Colonic mucosa (tissue), 4 donors: ENCODE measurements around the gene TRIM37. TPM values are rescaled to one million over a fixed set of nuclear protein-coding genes. Genes with fewer than 3 reads are reported as not detected.

Experiments used
- DNase-seq: peaks from one replicate; pipeline ENCODE4 v3.0.0-alpha.2; 2020
- H3K27ac ChIP-seq: fragments of 200-600 bp; one replicate; pipeline ENCODE4 v1.8.0; 2021
- H3K27me3 ChIP-seq: fragments of 200-600 bp; one replicate; pipeline ENCODE4 v1.8.0; 2021
- H3K36me3 ChIP-seq: fragments of 200-600 bp; one replicate; pipeline ENCODE4 v1.8.0; 2021
- H3K4me1 ChIP-seq: fragments of 200-600 bp; one replicate; pipeline ENCODE4 v1.8.0; 2021; ENCODE audit warnings: mild to moderate bottlenecking
- H3K4me3 ChIP-seq: fragments of 200-600 bp; one replicate; pipeline ENCODE4 v1.8.0; 2021
- H3K9ac ChIP-seq, 2 donors: one replicate each; pipeline ENCODE4 v1.7.0; 2013; ENCODE audit warnings: control low read depth in 2 of 2, low read depth in 2 of 2, low read length in 2 of 2
- H3K9me3 ChIP-seq: fragments of 200-600 bp; one replicate; pipeline ENCODE4 v1.8.0; 2021
- intact Hi-C: fragments of 100-400 bp; cut with DNase I; formaldehyde crosslinking; loops from one replicate; pipeline ENCODE4 v1.14.1; 2022
- total RNA-seq, 2 donors: library from RNA; stranded (reverse); fragmentation: NEBNext Ultra II Directional in 1 of 2; extraction: Animal tissue kit (Norgen Biotek cat#: 25700) in 1 of 2; gene quantifications; one replicate each; pipeline ENCODE4 v1.2.1, GENCODE V29; 2021
- TF ChIP-seq, protein P1 (sequence below): fragments of 200-600 bp; IDR thresholded peaks from one replicate; pipeline ENCODE4 v1.8.0; 2022; ENCODE audit warnings: antibody characterized with exemption, mild to moderate bottlenecking
- donor health status: healthy.
- donor health status: DM: no; HTN: no; CAD: no.
- donor health status: DM: no; HTN: no; CAD: no.

TRIM37 gene
- total RNA-seq, 2 donors from 2014 or later = 17.2 to 24.1 TPM

DNA sequence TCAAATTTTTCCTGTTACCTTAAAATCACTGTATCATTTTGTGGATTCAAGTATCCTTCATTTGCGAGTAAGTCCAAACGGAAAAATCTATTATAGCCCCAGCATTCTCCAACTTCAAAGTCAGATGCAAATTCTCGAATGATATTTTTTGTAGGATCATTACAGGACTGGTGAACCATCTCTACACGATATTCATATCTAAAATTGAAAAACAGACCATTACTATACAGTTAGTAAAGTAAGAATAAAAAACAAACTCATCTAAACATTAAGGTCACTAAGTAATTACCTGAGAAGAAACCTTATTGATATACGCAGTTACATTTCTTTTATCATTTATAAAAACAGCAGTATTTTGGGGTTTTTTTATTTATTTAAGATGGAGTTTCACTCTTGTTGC is 49.8 kb downstream of the TRIM37 start:
- TF ChIP-seq, protein P1, sequence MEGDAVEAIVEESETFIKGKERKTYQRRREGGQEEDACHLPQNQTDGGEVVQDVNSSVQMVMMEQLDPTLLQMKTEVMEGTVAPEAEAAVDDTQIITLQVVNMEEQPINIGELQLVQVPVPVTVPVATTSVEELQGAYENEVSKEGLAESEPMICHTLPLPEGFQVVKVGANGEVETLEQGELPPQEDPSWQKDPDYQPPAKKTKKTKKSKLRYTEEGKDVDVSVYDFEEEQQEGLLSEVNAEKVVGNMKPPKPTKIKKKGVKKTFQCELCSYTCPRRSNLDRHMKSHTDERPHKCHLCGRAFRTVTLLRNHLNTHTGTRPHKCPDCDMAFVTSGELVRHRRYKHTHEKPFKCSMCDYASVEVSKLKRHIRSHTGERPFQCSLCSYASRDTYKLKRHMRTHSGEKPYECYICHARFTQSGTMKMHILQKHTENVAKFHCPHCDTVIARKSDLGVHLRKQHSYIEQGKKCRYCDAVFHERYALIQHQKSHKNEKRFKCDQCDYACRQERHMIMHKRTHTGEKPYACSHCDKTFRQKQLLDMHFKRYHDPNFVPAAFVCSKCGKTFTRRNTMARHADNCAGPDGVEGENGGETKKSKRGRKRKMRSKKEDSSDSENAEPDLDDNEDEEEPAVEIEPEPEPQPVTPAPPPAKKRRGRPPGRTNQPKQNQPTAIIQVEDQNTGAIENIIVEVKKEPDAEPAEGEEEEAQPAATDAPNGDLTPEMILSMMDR = no peak
- Histone ChIP-seq H3K4me3 (no peak overlapping the region), H3K4me1 (no peaks in the 10 kb centered on the region), H3K9me3 (no peaks in the 10 kb centered on the region), H3K36me3 (no peaks in the 10 kb centered on the region), H3K9ac (no peak overlapping the region), H3K27ac (no peak overlapping the region), H3K27me3 (no peaks in the 10 kb centered on the region)
- intact Hi-C loops = no loop called here
- DNase-seq = no peak

DNA sequence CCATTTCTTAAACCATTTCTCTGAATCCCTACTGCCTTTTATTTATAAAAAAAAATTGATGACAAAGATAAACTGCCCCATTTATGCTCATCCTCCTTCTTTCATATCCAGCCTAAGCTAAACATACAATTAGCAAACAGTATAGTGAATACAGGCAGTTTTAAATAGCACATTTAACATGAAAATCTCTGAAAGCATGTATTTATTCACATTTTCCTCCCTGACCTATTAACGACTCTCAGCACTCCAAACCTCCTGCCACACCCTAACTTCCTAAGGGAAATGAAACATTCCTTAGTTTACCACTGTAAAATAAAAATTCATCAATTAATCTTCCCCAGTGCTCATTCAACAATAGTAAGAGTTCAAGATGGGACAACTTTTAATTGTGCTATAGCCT is 56.9 kb downstream of the TRIM37 start:
- Histone ChIP-seq H3K4me1 (no peaks in the 10 kb centered on the region), H3K27ac (no peak overlapping the region), H3K27me3 (no peaks in the 10 kb centered on the region), H3K4me3 (no peak overlapping the region), H3K36me3 (no peaks in the 10 kb centered on the region), H3K9me3 (no peaks in the 10 kb centered on the region), H3K9ac (no peak overlapping the region)
- TF ChIP-seq, protein P1 = no peak
- intact Hi-C loops = no loop called here
- DNase-seq = no peak

DNA sequence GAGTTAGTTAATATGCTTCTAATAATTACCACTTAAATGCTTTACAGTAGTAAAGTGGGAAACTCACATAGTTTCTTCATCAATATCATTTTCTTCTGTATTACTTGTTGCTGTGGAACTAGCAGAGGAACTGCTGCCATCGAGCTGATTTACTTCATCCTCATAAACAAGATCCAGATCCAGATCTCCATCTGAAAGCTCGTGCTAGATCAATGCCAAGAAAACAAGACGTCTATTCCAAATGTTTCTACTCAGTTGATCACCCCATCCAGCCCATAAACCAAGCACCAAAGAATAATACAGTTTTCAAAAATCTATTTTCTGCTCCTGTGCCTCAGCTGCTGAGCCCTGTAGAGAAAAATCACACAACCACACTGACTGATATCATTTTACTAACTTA is 59.1 kb downstream of the TRIM37 start:
- H3K9me3 ChIP-seq = no peaks in the 10 kb centered on the region
- DNase-seq = no peak
- no peaks in the 10 kb centered on the region for H3K4me1 ChIP-seq
- no peak overlapping the region for H3K4me3 ChIP-seq
- no peak overlapping the region for H3K9ac ChIP-seq
- intact Hi-C loops = no loop called here
- no peaks in the 10 kb centered on the region for H3K27me3 ChIP-seq
- H3K27ac ChIP-seq = no peak overlapping the region
- no peaks in the 10 kb centered on the region for H3K36me3 ChIP-seq
- TF ChIP-seq, protein P1 = no peak

DNA sequence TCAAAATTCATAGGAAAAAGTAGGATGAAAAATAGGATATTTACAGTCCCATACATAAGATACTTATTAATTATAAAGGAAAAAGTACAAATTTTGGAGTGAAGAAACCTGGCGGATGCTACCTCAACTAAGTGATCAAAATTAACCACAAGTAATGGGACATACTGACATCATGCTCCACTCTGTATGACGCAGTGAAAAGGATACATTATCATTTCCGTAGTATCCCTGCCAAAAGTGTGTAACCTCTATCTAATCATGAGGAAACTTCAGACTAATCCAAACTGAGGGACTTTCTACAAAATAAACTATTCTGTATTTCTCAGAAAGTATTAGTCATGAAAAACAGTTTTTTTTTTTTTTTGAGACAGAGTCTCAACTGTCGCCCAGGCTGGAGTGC is 60.5 kb downstream of the TRIM37 start:
- H3K4me1 ChIP-seq = no peaks in the 10 kb centered on the region
- H3K9me3 ChIP-seq = no peaks in the 10 kb centered on the region
- no peaks in the 10 kb centered on the region for H3K36me3 ChIP-seq
- TF ChIP-seq, protein P1 = no peak
- intact Hi-C loops = no loop called here
- no peak overlapping the region for H3K27ac ChIP-seq
- no peak overlapping the region for H3K9ac ChIP-seq
- H3K27me3 ChIP-seq = no peaks in the 10 kb centered on the region
- DNase-seq = no peak
- no peak overlapping the region for H3K4me3 ChIP-seq

DNA sequence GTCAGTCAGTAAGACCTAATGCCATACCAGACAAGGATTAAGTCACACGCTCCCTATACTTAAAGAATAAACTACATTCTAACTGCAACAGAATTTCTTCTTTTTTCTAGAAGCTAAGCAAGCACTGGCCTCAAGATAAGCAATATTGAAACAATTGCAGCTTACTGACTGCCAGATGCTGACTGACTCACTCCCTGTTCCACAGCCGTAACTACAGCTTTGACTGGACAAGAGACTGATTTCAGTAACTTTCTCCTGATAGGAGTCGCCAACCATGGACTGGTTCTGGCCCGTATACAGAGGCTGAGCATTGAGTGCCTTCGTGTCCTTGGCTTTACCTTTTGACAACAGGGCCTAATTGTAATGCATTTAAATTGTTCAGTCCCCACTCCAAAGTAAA is 67.9 kb downstream of the TRIM37 start:
- TF ChIP-seq, protein P1 = no peak
- Histone ChIP-seq H3K27ac (no peak overlapping the region), H3K4me3 (no peak overlapping the region), H3K27me3 (no peaks in the 10 kb centered on the region), H3K9me3 (no peaks in the 10 kb centered on the region), H3K36me3 (no peaks in the 10 kb centered on the region), H3K4me1 (no peaks in the 10 kb centered on the region), H3K9ac (no peak overlapping the region)
- DNase-seq = no peak
- intact Hi-C loops = no loop called here

DNA sequence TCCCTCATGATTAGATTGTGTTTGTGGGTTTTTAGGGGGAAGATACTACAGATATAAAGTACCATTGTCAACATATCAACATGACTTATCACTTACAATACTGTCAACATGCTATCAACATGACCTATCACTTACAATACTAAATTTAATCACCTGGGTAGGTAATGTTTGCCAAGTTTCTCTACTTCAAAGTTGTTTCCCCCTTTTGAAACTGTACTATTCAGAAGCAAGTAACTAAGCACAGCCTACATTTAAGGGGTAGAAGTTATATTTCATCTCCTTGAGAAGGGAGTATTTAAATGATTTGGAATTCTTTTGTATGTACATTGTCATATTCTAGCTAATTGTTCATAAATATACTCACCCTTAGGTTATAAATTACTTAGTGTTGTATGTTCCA is 68.7 kb downstream of the TRIM37 start:
- TF ChIP-seq, protein P1 = no peak
- intact Hi-C loops = no loop called here
- Histone ChIP-seq H3K9ac (no peak overlapping the region), H3K4me3 (no peak overlapping the region), H3K9me3 (no peaks in the 10 kb centered on the region), H3K27me3 (no peaks in the 10 kb centered on the region), H3K36me3 (no peaks in the 10 kb centered on the region), H3K27ac (no peak overlapping the region), H3K4me1 (no peaks in the 10 kb centered on the region)
- DNase-seq = no peak
